Spleen (tissue), 11 donors: Measurements from ENCODE around the gene TEX36. TPM values are rescaled to one million over a fixed set of nuclear protein-coding genes. Genes with fewer than 3 reads are reported as not detected.

Source experiments
- DNase-seq: peaks from one replicate; pipeline ENCODE4 v3.0.0-alpha.2; 2020
- H3K27ac ChIP-seq, 8 donors: fragments of 200-600 bp; sonication (generic) in 7 of 8; 1 replicate in 4 of 8; 2 replicates in 4 of 8; pipeline versions ENCODE4 v1.5.0 to v1.8.0; 2016 to 2021; ENCODE audit warnings: inconsistent platforms in 4 of 8, mild to moderate bottlenecking in 4 of 8, moderate library complexity in 1 of 8
- H3K27me3 ChIP-seq, 7 donors: fragments of 200-600 bp; sonication (generic) in 6 of 7; replicated peaks in 1 of 7; 1 replicate in 4 of 7; 2 replicates in 3 of 7; pipeline versions ENCODE4 v1.5.0 to v1.8.0; 2016 to 2021; ENCODE audit warnings: inconsistent platforms in 3 of 7, mild to moderate bottlenecking in 1 of 7
- H3K36me3 ChIP-seq, 6 donors: fragments of 200-600 bp; sonication (generic) in 5 of 6; 1 replicate in 4 of 6; 2 replicates in 2 of 6; pipeline versions ENCODE4 v1.5.0 to v1.8.0; 2016 to 2021; ENCODE audit warnings: inconsistent platforms in 2 of 6
- H3K4me1 ChIP-seq, 6 donors: fragments of 200-600 bp; sonication (generic) in 5 of 6; 1 replicate in 3 of 6; 2 replicates in 3 of 6; pipeline versions ENCODE4 v1.5.0 to v1.8.0; 2016 to 2021; ENCODE audit warnings: inconsistent platforms in 3 of 6
- H3K4me3 ChIP-seq, 8 donors: fragments of 200-600 bp; sonication (generic) in 7 of 8; 1 replicate in 4 of 8; 2 replicates in 4 of 8; pipeline versions ENCODE4 v1.5.0 to v1.8.0; 2016 to 2021; ENCODE audit warnings: inconsistent platforms in 4 of 8, mild to moderate bottlenecking in 4 of 8, moderate library complexity in 2 of 8
- H3K9me3 ChIP-seq, 8 donors: fragments of 200-600 bp; sonication (generic) in 7 of 8; 1 replicate in 4 of 8; 2 replicates in 4 of 8; pipeline versions ENCODE4 v1.5.0 to v1.8.0; 2016 to 2021; ENCODE audit warnings: inconsistent platforms in 4 of 8
- CTCF ChIP-seq, 11 experiments: fragments of 200-600 bp in 7 of 11; fragments of 450-650 bp in 4 of 11; sonication (generic) in 4 of 11; IDR thresholded peaks in 8 of 11; conservative IDR thresholded peaks in 3 of 11; 1 replicate in 7 of 11; 2 replicates in 4 of 11; pipeline versions ENCODE4 v1.4.0 to v1.8.0; 2016 to 2021; ENCODE audit warnings: antibody characterized with exemption in 11 of 11, inconsistent platforms in 4 of 11, mild to moderate bottlenecking in 1 of 11
- POLR2A ChIP-seq, 3 donors: fragments of 450-650 bp; IDR thresholded peaks; one replicate each; pipeline ENCODE4 v1.5.1; 2017; ENCODE audit warnings: antibody characterized with exemption in 3 of 3, mild to moderate bottlenecking in 1 of 3
- POLR2AphosphoS5 ChIP-seq, 3 donors: sonication (generic); formaldehyde crosslinking; IDR thresholded peaks; one replicate each; pipeline ENCODE4 v1.5.1; 2017; ENCODE audit warnings: antibody characterized with exemption in 3 of 3
- WGBS, 5 donors: extraction: QIAGEN DNeasy Blood & Tissue Kit in 3 of 5; methylation state at CpG; one replicate each; pipeline versions ENCODE4 v1.1.5 to v1.1.7; 2013 to 2018; 5-methylcytosine and 5-hydroxymethylcytosine counted together
- intact Hi-C: fragments of 100-400 bp; cut with DNase I; formaldehyde crosslinking; loops from one replicate; pipeline ENCODE4 v1.15.0; 2023; ENCODE audit warnings: low total_unique reads
- polyA plus RNA-seq, 3 donors: library from polyadenylated mRNA; stranded (reverse); fragments of 200-250 nt; gene quantifications; one replicate each; pipeline ENCODE4 v1.2.1, GENCODE V29; 2013
- total RNA-seq, 7 donors: library from RNA; depleted of rRNA in 3 of 7; stranded (reverse); fragments of >200 nt in 3 of 7; fragmentation: NEBNext Ultra II Directional in 4 of 7; extraction: Animal tissue kit (Norgen Biotek cat#: 25700) in 4 of 7; gene quantifications; one replicate each; pipeline versions ENCODE4 v1.1.0 to v1.2.1, GENCODE V29; 2016 to 2021
- donor health status: healthy with polysubstance abuse.
- donor health status: DM: no; HTN: no; CAD: no; lungs with moderate emphysema.
- donor health status: DM: no; HTN: no; CAD: no.
- donor health status: Bipolar disorder and iron deficiency.
- donor health status: healthy.
- donor health status: DM: no; HTN: no; CAD: no.
- donor health status: DM: yes; HTN: yes; CAD: no.

Gene TEX36
- total and polyA plus RNA-seq, 10 donors, result not detected

DNA sequence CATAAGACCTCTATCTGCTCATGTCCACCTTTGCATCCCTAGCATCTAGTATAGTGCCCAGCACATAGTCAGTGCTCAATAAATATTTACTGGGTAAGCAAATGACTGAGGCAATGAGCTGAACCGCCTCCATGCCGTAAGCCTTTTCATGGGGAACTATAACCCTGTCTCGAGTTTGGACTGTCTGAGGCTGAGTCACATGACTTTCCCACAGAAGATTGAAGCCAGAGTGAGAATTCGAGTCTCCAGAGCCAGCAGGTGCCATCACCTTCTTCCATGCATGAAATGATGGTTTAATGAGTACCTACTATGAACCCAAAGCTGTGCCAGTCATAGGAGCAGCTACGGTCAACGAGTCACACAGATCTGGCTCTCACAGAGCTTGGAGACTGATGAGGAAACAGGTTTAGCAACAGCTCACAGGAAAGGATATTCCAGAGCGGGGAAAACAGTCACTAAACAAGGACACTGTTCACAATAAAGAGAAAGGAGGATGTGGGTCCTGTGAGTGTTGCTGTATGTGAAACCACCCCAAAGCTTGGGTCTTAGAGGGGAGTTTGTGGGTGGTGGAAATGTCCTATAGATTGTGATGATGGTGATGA lies 75.2 kb downstream of the TEX36 start:
- Histone ChIP-seq H3K4me3 (no peak overlapping the region), H3K9me3 (peaks cover 0 to 4% (median 0%) of the 10 kb centered on the region in 8 donors), H3K27me3 (peaks cover 0 to 13% (median 0%) of the 10 kb centered on the region in 7 donors), H3K36me3 (no peaks in the 10 kb centered on the region), H3K27ac (no peak overlapping the region), H3K4me1 (no peaks in the 10 kb centered on the region)
- no peak for DNase-seq
- intact Hi-C loops, result no loop called here
- WGBS, 5 donors, result 78 to 80% (median 79%) methylated on average over 7 of the region's 7 CpGs
- no peak for TF ChIP-seq CTCF (IDR thresholded peaks at IDR 0.05 in 8 of 11, conservative IDR thresholded peaks at IDR 0.05 in 3 of 11)
- no peak for TF ChIP-seq POLR2AphosphoS5 (IDR thresholded peaks at IDR 0.05)
- no peak for TF ChIP-seq POLR2A (IDR thresholded peaks at IDR 0.05)

DNA sequence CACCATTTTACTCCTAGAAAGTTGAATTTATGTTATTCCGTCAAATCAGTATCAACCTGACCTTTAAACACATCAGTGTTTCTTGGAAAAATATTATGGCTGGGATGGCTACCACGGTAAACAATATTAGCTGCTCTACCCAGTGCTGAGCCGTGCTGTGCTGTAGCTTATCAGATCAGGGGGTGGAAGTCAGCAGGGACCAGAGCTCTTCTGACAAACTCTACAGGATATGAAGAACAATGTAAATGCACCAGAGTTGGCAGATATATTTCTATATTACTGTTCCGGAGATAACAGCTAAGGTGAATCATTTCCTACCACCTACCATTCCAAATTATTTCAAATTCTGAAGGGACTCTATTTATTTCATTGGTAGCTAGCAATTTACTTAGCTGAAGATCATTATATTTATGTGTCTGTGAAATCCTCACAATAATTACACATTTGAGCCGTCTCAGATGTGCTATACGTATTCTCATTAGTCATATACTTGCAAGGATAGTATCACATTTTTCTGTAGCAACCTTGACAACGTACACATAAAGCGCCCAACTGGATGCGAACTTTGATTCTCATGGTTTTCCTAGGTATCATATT lies 76.5 kb downstream of the TEX36 start:
- Histone ChIP-seq H3K27ac (no peak overlapping the region), H3K36me3 (no peaks in the 10 kb centered on the region), H3K4me1 (no peaks in the 10 kb centered on the region), H3K4me3 (no peak overlapping the region), H3K9me3 (peaks cover 0 to 4% (median 0%) of the 10 kb centered on the region in 8 donors), H3K27me3 (peaks cover 0 to 13% (median 0%) of the 10 kb centered on the region in 7 donors)
- no peak for DNase-seq
- 57 to 60% (median 58%) methylated on average over 9 of the region's 9 CpGs for WGBS, 5 donors
- intact Hi-C loops, result no loop called here
- TF ChIP-seq POLR2A (IDR thresholded peaks at IDR 0.05) (no peak), POLR2AphosphoS5 (IDR thresholded peaks at IDR 0.05) (no peak)

Other genes starting within 250 kb of the TEX36 start
- gene EDRF1, start 36.5 kb upstream of the TEX36 start, total RNA-seq, result 10 to 100 TPM; 30.1 to 47.5 (median 36.5) TPM
- 10 to 100 TPM; 17.8 to 35.4 (median 24.2) TPM for gene EDRF1, start 36.5 kb upstream of the TEX36 start, polyA plus RNA-seq
- gene MMP21, start 92.7 kb upstream of the TEX36 start, total RNA-seq, result under 1 TPM in 5 of 7 donors, not detected in 2; 0.27 to 0.68 (median 0.41) TPM
- under 1 TPM; 0.09 to 0.19 (median 0.12) TPM for gene MMP21, start 92.7 kb upstream of the TEX36 start, polyA plus RNA-seq
- 10 to 100 TPM; 30.3 to 43.8 (median 39.3) TPM for gene UROS, start 140.1 kb upstream of the TEX36 start, total RNA-seq
- gene UROS, start 140.1 kb upstream of the TEX36 start, polyA plus RNA-seq, result 10 to 100 TPM; 31.6 to 40.7 (median 37.6) TPM
- gene BCCIP, start 140.4 kb upstream of the TEX36 start, total RNA-seq, result 10 to 100 TPM; 30.2 to 44.4 (median 33.9) TPM
- 10 to 100 TPM; 45.1 to 61.3 (median 56.1) TPM for gene BCCIP, start 140.4 kb upstream of the TEX36 start, polyA plus RNA-seq
- 10 to 100 TPM; 18.6 to 27.7 (median 21.6) TPM for gene DHX32, start 198.1 kb upstream of the TEX36 start, total RNA-seq
- gene DHX32, start 198.1 kb upstream of the TEX36 start, polyA plus RNA-seq, result 10 to 100 TPM in 2 of 3 donors, 1 to 10 TPM in 1; 8.6 to 11.3 (median 10.3) TPM
- gene FANK1, start 213.4 kb upstream of the TEX36 start, total RNA-seq, result 1 to 10 TPM in 2 of 7 donors, under 1 TPM in 3, not detected in 2; 0.50 to 1.0 (median 0.94) TPM
- gene FANK1, start 213.4 kb upstream of the TEX36 start, polyA plus RNA-seq, result 1 to 10 TPM in 1 of 3 donors, under 1 TPM in 2; 0.35 to 1.0 (median 0.72) TPM